GM12874 (cell line): ENCODE measurements around the gene GPR39.
A peak's percentile ranks its signal among the peaks of the same experiment; 100 is the strongest.

Source experiments
- CTCF ChIP-seq: IDR thresholded peaks from 2 replicates; pipeline ENCODE4 v1.5.1; 2011; ENCODE audit warnings: low read depth, mild to moderate bottlenecking, control low read depth, low read length, moderate library complexity; ENCODE audit not compliant: insufficient read depth

The GPR39 gene

GRCh38 chr2:132522901-132523300 lies 106.3 kb downstream of the GPR39 start:
- no peak for TF ChIP-seq CTCF

- no peak for TF ChIP-seq CTCF
These were observed 121.8 kb downstream of the GPR39 start for GRCh38 chr2:132538331-132538855.

GRCh38 chr2:132540166-132540565 lies 123.6 kb downstream of the GPR39 start:
- no peak for TF ChIP-seq CTCF

GRCh38 chr2:132542953-132543569 lies 126.5 kb downstream of the GPR39 start:
- TF ChIP-seq CTCF, result no peak

- TF ChIP-seq CTCF, result no peak
These were observed 127.5 kb downstream of the GPR39 start for GRCh38 chr2:132544006-132544630.

GRCh38 chr2:132547090-132547687 lies 130.6 kb downstream of the GPR39 start:
- peak; percentile 51 for TF ChIP-seq CTCF

GRCh38 chr2:132549935-132550670 lies 133.5 kb downstream of the GPR39 start:
- TF ChIP-seq CTCF, result no peak
